A673 (cell line): ENCODE results near the gene ISOC2. TPM values are rescaled to one million over a fixed set of nuclear protein-coding genes. Genes with fewer than 3 reads are reported as not detected.
A peak's percentile ranks its signal among the peaks of the same experiment; 100 is the strongest.
"Not testable (repeated sequence)": the region's sequence is repeated elsewhere in the genome, so short reads cannot be mapped to it uniquely, and the experiment has no call there.

Source experiments
- BruUV-seq: library from RNA; stranded (reverse); fragments of 400-500 nt; replicated peaks from 2 replicates; lab custom pipeline; 2021; lab: Mats Ljungman, UMichigan
- CTCF ChIA-PET: fragments of 300-600 bp; sonication (Branson Sonifier 250); formaldehyde crosslinking; loops from one replicate; lab custom pipeline; 2022; ENCODE audit warnings: antibody characterized with exemption; lab: Charles Lee
- POLR2A ChIA-PET: fragments of 300-600 bp; sonication (Branson Sonifier 250); formaldehyde crosslinking; loops from one replicate; lab custom pipeline; 2022; ENCODE audit warnings: antibody characterized with exemption; ENCODE audit not compliant: low non-redundant PET; lab: Charles Lee
- DNase-seq: peaks from one replicate; pipeline ENCODE4 v3.0.0-alpha.2; 2015; ENCODE audit warnings: low spot score
- H3K27ac ChIP-seq: fragments of 200-600 bp; sonication (generic); 2 replicates; pipeline ENCODE4 v1.5.1; 2016; ENCODE audit warnings: mixed run types, low read depth, mild to moderate bottlenecking, mixed read lengths, antibody characterized with exemption, low read length; ENCODE audit not compliant: poor library complexity, severe bottlenecking
- H3K27me3 ChIP-seq: fragments of 200-600 bp; sonication (generic); replicated peaks from 2 replicates; pipeline ENCODE4 v1.6.1; 2017; ENCODE audit warnings: mixed run types, low read depth, mild to moderate bottlenecking, mixed read lengths, antibody characterized with exemption, low read length; ENCODE audit not compliant: insufficient read depth, poor library complexity
- H3K36me3 ChIP-seq: fragments of 200-600 bp; sonication (generic); 2 replicates; pipeline ENCODE4 v1.6.1; 2016; ENCODE audit warnings: mixed run types, mild to moderate bottlenecking, mixed read lengths, antibody characterized with exemption, low read length; ENCODE audit not compliant: insufficient read depth, poor library complexity, severe bottlenecking
- H3K4me1 ChIP-seq: fragments of 200-600 bp; sonication (generic); 2 replicates; pipeline ENCODE4 v1.6.1; 2017; ENCODE audit warnings: mixed run types, mild to moderate bottlenecking, mixed read lengths, antibody characterized with exemption, low read length; ENCODE audit not compliant: insufficient read depth, poor library complexity, severe bottlenecking
- H3K4me3 ChIP-seq: fragments of 200-600 bp; sonication (generic); 2 replicates; pipeline ENCODE4 v1.5.1; 2016; ENCODE audit warnings: low read depth, mixed run types, mild to moderate bottlenecking, mixed read lengths, low read length; ENCODE audit not compliant: poor library complexity, severe bottlenecking
- H3K9me3 ChIP-seq: fragments of 200-600 bp; sonication (generic); 2 replicates; pipeline ENCODE4 v1.6.1; 2016; ENCODE audit warnings: mixed run types, low read depth, mild to moderate bottlenecking, mixed read lengths, antibody characterized with exemption, low read length; ENCODE audit not compliant: poor library complexity, severe bottlenecking
- CTCF ChIP-seq: fragments of 300-800, 200-600 bp; sonication (generic); conservative IDR thresholded peaks from 2 replicates; pipeline ENCODE4 v1.5.1; 2017; ENCODE audit warnings: low read depth, mild to moderate bottlenecking, antibody characterized with exemption, low read length, moderate library complexity, mixed read lengths
- EZH2 ChIP-seq: fragments of 200-600 bp; sonication (generic); IDR thresholded peaks from 2 replicates; pipeline ENCODE4 v1.6.1; 2017; ENCODE audit warnings: borderline replicate concordance, low read depth, mild to moderate bottlenecking, mixed read lengths, antibody characterized with exemption, low read length; ENCODE audit not compliant: poor library complexity, severe bottlenecking
- intact Hi-C: fragments of 100-400 bp; cut with micrococcal nuclease; formaldehyde crosslinking; loops from one replicate; pipeline ENCODE4 v1.10.0; 2022; ENCODE audit not compliant: unreplicated experiment
- total RNA-seq: library from RNA; stranded (reverse); gene quantifications from 2 replicates; pipeline ENCODE4 v1.2.3, GENCODE V29; 2021

The ISOC2 gene
- total RNA-seq, 1 experiment from 2014 or later: 33.2 TPM

DNA sequence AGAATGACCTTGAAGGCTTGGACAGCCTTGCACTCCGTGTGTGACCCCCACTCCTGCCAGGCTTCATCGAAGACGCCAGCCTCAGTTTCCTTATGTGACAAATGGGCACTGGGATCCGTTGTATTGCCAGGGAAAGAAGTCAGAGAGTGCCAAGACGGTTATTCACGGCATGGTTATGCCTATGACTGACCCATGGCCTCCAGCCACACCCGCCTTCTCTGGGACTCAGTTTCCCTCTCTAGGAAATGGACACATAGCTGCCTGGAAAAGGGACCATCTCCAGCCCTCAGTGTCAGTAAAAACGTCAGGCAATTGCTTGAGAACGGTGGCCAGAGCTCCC is 52.9 kb downstream of the ISOC2 start:
- H3K9me3 ChIP-seq: no peaks in the 10 kb centered on the region
- no peak overlapping the region for H3K4me3 ChIP-seq
- ChIA-PET POLR2A (interaction anchor here (0.6 kb wide), 1 partner anchor 39 kb away, joined by 24 read pairs; no protein-coding TSS in a partner anchor), CTCF (no interaction called here)
- TSS peak; percentile 86 for BruUV-seq
- H3K36me3 ChIP-seq: peaks cover 32% of the 10 kb centered on the region
- no peak for TF ChIP-seq EZH2
- TF ChIP-seq CTCF: no peak
- H3K27ac ChIP-seq: peak overlapping the region; percentile 100
- H3K4me1 ChIP-seq: peaks cover 21% of the 10 kb centered on the region
- intact Hi-C loops: loop anchor here (5.0 kb wide), 1 partner anchor 194 kb away; the partner anchor contains the start of gene ZNF524
- no peak for DNase-seq
- no peaks in the 10 kb centered on the region for H3K27me3 ChIP-seq

DNA sequence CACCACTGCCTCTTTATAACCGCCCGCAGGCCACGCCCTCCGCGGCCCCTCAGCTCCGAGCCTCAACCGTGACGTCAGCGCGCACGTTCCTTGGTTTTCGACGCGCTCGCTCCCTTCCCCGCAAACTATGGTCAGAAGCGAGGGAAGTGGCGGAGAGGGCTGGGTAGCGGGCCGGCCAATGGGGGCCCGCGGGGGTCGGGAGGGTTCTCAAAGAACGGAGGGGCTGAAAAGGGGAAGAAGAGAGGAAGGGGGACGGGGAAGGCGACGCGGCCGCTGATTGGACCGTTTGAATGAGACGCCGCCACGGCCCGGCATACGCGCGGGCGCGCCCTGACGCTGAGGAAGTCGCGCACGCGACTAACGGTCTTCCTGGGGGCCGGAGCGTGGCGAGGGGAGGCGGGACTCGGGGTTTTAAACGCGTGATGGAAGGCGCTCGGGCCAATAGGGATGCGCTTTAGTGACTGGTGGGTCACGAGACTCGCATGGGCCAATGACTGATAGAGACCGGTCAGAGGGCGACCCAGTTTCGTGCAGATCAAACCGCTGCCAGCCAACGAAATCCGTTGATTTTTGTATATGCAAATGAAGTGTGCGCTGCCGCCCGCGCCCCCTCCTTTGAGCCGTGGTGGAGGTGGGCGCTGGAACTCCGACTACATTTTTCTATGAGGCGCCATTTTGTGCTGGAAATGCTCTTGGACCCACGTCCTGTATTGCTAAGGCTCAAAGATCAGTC is 53.5 kb downstream of the ISOC2 start:
- Histone ChIP-seq H3K27ac (peak overlapping the region; percentile 100), H3K4me3 (peak overlapping the region; percentile 98), H3K27me3 (no peaks in the 10 kb centered on the region), H3K4me1 (peaks cover 23% of the 10 kb centered on the region), H3K36me3 (peaks cover 37% of the 10 kb centered on the region), H3K9me3 (no peaks in the 10 kb centered on the region)
- intact Hi-C loops: loop anchor here (5.0 kb wide), 1 partner anchor 194 kb away; the partner anchor contains the start of gene ZNF524
- BruUV-seq: no TSS peak
- CTCF ChIA-PET: interaction anchor here (0.5 to 0.7 kb wide), 4 partner anchors 10 to 318 kb away, joined by 3 read pairs; no protein-coding TSS in a partner anchor
- TF ChIP-seq CTCF (no peak), EZH2 (no peak)
- peak; percentile 100 for DNase-seq
- POLR2A ChIA-PET: interaction anchor here (0.6 to 0.9 kb wide), 5 partner anchors 17 to 149 kb away, joined by 3 to 24 read pairs (median 8); partner anchors contain the start of gene PPP6R1

DNA sequence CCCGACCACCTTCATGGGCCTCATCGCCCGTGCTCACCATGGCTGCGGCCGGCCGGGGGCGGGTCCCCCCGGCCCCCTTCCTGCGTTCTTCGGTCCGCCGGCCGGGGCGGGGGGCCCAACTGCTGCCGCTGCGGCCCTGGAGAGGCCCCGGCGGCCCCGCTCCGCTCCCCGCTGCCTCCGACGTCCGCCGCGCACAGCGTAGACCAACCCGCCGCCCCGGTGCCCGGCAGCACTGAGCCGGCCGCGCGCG is 54.0 kb downstream of the ISOC2 start, which contains the start of gene UBE2S:
UBE2S (minus strand) TSS at position 239 of the 250 bp plus-strand sequence; CDS start at position 40, 199 bp downstream.
- Histone ChIP-seq H3K36me3 (peaks cover 42% of the 10 kb centered on the region), H3K27ac (peak within 1 kb of the TSS; percentile 100), H3K4me1 (peaks cover 25% of the 10 kb centered on the region), H3K4me3 (peak within 1 kb of the TSS; percentile 98)
- H3K27me3 ChIP-seq, BruUV-seq, H3K9me3 ChIP-seq, DNase-seq: not testable (repeated sequence)
- POLR2A ChIA-PET: interaction anchor here (0.6 to 0.9 kb wide), 4 partner anchors 17 to 149 kb away, joined by 3 to 12 read pairs (median 6); partner anchors contain the start of gene PPP6R1
- intact Hi-C loops: loop anchor here (5.0 kb wide), 1 partner anchor 195 kb away; the partner anchor contains the start of gene ZNF524
- CTCF ChIA-PET: interaction anchor here (0.6 to 0.7 kb wide), 2 partner anchors 10 to 223 kb away, joined by 3 read pairs; no protein-coding TSS in a partner anchor
